SU-DHL-6 (cell line): Measurements from ENCODE around the gene P2RY12.

Source experiments
- EZH2phosphoT487 ChIP-seq: fragments of 200-600 bp; sonication (generic), shearing (Covaris generic); conservative IDR thresholded peaks from 2 replicates; pipeline ENCODE4 v1.6.1; 2018; ENCODE audit warnings: mild to moderate bottlenecking, antibody characterized with exemption, low read length, moderate library complexity, mixed read lengths
- TF ChIP-seq, protein P1 (sequence below): fragments of 200-600 bp; sonication (generic); IDR thresholded peaks from one replicate; pipeline ENCODE4 v1.5.1; 2017; ENCODE audit warnings: antibody characterized with exemption, mild to moderate bottlenecking, low read length, moderate library complexity; ENCODE audit not compliant: insufficient read depth, poor library complexity, severe bottlenecking

DNA sequence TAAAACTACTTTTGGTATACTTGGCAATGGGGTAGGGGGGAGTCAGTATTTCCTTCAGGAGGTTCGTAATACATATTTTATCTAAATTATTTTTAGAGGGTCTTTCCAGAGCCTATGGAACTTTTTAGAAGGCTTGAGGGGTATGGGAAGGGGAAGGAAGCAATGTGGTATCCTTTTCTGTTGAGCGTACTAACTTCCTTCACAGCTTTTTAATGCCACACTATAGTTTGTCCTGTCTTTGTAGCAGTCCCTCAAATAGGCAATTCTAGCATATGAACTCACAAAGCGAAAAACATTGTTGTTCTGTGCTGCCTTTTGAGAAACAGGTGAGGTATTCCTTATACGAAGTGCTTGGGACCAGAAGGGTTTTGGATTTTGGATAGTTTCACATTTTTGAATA is 32.9 kb downstream of the P2RY12 start:
- TF ChIP-seq, protein P1, sequence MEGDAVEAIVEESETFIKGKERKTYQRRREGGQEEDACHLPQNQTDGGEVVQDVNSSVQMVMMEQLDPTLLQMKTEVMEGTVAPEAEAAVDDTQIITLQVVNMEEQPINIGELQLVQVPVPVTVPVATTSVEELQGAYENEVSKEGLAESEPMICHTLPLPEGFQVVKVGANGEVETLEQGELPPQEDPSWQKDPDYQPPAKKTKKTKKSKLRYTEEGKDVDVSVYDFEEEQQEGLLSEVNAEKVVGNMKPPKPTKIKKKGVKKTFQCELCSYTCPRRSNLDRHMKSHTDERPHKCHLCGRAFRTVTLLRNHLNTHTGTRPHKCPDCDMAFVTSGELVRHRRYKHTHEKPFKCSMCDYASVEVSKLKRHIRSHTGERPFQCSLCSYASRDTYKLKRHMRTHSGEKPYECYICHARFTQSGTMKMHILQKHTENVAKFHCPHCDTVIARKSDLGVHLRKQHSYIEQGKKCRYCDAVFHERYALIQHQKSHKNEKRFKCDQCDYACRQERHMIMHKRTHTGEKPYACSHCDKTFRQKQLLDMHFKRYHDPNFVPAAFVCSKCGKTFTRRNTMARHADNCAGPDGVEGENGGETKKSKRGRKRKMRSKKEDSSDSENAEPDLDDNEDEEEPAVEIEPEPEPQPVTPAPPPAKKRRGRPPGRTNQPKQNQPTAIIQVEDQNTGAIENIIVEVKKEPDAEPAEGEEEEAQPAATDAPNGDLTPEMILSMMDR: no peak
- TF ChIP-seq EZH2phosphoT487: no peak
